GM10847 (cell line): Measurements from ENCODE around the gene HDC.

Source experiments
- POLR2A ChIP-seq: IDR thresholded peaks from 2 replicates; pipeline ENCODE4 v1.6.1; 2011; ENCODE audit not compliant: insufficient read length; ENCODE audit errors: extremely low read depth

HDC gene, protein sequence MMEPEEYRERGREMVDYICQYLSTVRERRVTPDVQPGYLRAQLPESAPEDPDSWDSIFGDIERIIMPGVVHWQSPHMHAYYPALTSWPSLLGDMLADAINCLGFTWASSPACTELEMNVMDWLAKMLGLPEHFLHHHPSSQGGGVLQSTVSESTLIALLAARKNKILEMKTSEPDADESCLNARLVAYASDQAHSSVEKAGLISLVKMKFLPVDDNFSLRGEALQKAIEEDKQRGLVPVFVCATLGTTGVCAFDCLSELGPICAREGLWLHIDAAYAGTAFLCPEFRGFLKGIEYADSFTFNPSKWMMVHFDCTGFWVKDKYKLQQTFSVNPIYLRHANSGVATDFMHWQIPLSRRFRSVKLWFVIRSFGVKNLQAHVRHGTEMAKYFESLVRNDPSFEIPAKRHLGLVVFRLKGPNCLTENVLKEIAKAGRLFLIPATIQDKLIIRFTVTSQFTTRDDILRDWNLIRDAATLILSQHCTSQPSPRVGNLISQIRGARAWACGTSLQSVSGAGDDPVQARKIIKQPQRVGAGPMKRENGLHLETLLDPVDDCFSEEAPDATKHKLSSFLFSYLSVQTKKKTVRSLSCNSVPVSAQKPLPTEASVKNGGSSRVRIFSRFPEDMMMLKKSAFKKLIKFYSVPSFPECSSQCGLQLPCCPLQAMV

DNA sequence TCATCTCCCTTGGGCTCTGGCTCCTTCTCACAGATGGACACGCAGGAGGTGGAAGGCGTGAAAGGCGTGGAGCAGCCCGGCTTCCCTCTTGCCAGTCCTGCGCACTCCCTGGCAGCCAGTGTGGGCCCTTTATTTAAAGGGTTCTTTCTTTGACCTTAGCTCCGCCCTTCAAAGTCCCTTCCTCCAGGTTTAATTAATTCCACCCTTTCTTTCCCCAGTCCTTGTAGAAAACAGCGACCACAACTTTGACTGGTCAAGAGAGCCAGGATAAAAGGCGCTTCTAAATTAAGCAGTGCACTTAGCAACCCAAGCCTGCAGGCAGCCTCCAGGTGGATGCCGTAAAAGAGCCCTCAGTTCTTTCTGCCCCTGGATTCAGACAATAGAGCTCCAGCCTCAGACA, at the start of gene HDC:
HDC (minus strand) TSS at position 107 of the 400 bp plus-strand sequence; CDS start at position 4, 103 bp downstream.
- no peak for TF ChIP-seq POLR2A

DNA sequence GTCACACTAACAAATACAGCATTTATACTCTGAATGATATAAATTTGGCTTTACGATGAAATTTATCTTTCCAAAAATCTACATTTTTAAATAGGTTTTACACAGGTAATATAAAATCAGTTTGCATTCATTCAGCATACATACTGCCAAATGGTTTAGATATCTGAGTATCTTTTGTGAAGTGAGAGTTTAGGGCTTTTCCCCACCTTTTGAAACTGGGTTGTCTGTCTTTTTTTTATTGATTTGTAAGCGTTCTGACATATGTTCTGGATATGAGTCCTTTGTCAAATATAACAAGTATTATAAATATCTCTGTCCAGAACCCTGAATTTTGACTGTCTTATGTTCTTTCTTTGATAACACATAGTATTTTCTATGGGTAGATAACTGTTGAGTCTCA, 47.1 kb upstream of the HDC start:
- TF ChIP-seq POLR2A = no peak

DNA sequence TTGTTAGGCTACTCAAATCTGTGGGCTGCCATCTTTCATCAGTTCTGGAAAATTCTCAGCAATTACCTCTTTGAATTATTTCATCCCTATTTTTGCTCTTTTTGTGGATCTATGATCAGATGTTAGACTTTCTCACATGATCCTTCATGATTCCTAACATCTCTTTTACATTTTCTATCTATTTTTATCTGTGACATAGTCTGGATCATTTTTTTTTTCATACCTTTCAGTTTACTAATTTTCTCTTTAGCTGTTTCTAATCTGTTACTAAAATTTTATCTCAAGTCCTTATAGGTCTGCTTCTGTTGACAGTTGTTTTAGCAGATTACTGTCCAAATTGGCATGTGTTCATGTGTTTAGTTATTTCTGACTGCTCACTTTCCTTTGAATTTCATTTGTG, 42.3 kb upstream of the HDC start:
- no peak for TF ChIP-seq POLR2A

DNA sequence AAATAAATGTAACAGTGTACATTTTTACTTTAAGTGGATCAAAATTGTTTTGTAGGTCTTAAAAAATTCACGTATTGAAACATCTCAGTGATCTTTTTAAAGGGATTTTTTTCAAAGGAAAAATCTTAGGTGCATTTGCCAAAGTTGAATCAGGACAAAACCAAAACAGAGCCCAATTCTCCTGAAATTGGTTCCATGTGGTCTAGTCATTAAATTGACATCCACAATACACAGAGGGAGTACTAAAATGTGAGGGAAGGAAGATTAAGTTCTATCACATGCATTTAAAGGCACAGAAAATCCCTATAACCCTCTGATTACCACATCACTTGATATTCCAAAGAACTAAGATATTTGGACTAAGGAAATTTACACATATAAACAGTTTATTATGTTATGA, 39.3 kb upstream of the HDC start:
- no peak for TF ChIP-seq POLR2A

DNA sequence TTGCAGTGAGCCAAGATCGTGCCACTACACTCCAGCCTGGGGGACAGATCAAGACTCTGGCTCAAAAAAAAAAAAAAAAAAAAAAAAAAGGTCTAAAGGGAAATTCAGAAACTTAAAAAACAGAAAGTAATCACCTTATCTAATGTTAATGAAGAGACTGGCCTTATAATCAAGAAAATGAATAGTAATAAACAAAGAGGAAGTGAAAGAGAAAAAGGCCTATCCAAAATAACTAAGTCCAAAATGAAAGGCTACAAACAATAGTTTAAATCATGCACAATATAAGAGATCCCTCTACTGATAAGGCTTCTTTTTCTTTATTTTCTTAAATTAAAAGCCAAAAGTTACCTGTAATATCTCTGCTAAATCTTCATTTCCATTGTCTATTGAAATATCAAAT, 37.1 kb upstream of the HDC start:
- TF ChIP-seq POLR2A = no peak

DNA sequence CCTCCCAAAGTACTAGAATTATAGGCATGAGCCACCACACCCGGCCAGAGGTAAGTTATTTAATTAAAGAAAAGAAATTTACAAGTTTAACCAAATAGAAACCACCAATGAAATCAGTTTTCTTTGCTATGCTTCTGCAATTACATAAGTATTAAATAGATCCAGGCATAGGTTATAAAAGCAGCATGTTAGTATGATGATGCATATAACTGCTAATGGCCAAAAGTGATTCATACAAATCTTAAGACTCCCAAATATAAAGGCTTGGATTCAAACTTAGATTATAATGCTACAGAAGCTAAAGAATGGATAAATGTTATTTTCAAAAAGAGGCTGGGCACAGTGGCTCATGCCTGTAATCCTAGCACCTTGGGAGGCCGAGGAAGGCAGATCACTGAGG, 32.8 kb upstream of the HDC start:
- no peak for TF ChIP-seq POLR2A

DNA sequence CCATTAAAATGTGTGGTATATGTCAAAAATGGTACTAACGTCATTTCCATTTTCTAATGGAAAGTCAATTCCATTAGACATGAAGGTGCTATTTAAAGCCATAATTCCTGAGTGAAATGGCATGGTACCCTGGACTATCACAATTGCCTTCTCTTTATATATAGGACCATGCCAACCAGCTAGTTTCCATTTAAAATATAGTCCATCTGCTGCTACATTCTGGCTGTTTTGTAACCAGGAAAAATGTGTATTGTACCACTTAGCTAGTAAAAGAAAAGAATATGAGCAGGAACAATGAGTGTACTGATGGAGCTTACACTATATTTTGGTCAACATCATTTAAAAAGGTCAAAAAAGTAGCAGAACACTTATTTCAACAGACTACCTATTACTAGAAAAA, 30.4 kb upstream of the HDC start:
- no peak for TF ChIP-seq POLR2A

DNA sequence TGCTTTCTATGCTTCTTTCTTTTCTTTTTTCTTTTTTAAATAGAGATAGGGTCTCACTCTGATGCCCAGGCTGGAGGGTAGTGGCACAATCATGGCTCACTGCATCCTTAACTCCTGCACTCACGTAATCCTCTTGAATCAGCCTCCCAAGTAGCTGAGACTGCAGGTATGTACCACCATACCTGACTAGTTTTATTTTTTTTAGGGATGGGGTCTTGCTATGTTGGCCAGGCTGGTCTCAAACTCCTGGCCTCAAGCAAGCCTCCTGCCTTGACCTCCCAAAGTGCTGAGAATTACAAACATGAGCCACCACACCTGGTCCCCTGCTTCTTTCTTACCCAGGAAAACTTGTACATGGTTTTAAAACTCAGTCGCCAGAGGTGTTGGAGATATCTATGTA, 24.2 kb upstream of the HDC start:
- no peak for TF ChIP-seq POLR2A

DNA sequence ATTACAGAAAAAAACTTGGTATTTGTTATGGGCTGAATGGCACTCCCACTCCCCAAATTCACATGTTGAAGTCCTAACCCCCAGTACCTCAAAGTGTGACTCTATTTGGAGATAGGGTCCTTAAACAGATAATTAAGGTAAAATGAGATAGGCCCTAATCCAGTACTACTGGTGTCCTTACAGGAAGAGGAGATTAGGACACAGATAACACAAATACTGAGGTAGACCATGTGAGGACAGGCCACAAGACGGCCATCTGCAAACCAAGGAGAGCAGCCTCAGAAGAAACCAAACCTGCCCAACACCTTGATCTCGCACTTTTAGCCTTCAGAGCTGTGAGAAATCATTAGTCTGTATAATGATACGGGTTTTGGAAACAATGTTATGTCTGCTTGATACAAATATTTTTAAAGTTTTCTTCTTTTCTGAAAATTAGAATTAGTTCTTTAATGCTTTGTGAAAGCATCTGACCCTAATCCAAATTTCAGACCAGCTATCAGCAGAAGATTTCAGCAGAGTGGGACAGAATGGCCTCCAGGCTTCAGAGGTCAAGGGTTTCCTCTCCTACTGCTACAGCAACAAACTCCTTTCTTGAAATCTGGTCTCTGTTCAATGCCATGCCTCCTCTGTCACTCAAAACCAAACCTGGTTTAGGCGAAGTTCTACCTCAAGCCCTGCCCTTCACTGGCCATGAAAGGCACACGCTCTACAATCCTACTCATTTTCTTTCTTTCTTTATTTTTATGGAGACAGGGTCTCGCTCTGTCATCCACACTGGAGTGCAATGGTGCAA, 22.0 kb upstream of the HDC start:
- no peak for TF ChIP-seq POLR2A

DNA sequence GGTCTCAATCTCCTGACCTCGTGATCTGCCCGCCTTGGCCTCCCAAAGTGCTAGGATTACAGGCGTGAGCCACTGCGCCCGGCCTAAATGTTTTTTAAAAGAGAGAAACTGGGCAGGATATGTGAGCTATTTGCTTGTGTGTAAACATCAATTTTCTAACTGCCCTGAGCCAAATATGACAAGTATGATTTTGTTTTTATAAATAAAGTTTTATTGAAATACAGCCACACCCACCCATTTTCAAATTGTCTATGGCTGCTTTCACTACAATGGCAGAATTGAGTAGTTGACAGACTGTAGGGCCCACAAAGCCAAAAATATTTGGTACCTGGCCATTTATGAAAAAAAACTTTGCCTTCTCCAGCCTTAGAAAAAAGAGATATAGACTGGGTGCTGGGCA, 15.9 kb upstream of the HDC start:
- no peak for TF ChIP-seq POLR2A

DNA sequence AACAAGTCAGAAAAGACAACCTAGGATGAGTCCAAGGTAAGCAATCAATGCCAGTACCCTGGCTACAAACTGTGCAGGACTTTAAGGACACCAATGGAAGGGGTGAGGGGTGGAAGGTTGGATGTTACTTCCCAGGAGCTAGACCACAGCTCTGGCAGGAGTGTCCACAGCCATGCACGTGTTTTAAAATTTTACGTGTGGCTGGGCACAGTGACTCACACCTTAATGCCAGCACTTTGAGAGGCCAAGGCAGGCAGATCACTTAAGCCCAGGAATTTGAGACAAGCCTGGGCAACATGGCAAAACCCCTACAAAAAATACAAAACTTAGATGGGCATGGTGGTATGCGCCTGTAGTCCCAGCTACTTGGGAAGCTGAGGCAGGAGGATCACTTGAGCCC, 14.7 kb upstream of the HDC start:
- TF ChIP-seq POLR2A = no peak

DNA sequence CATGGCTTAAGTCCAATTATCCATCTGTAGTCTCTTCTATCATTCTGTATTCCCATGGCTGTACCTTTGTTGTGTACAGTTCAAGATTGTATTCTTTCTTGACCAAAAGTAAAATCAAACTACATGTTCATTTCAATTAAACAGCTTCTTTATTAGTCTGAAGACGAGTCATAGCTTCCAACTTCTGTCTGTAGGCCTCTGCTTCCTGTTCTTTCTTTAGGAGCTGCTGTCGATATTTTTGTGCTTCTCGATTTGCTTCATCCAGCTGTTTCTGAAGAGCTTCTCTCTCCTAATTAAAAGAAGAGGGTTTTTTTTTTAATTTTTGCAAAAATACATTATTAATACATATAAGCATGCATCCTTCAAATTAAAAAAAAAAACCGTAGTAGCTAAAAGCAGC, 13.0 kb upstream of the HDC start:
- TF ChIP-seq POLR2A = no peak

DNA sequence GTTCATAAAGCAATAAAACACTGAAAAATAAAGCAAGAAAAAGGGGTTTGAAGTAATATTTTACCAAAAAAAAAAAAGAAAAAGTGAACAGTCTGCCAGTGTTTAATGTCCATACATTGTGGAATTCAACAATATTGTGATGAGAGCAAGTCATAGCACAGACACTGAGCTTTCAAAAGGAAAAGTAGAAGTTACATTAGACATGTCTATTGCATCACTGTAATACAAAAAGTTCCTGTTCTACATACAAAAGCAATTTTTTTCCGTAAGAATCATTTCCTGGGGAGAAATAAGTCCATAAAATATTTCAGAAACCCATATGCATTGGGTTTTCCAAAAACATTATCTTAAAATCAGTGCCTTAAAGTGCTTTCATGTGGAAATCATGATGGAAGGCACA, 11.8 kb upstream of the HDC start:
- no peak for TF ChIP-seq POLR2A

DNA sequence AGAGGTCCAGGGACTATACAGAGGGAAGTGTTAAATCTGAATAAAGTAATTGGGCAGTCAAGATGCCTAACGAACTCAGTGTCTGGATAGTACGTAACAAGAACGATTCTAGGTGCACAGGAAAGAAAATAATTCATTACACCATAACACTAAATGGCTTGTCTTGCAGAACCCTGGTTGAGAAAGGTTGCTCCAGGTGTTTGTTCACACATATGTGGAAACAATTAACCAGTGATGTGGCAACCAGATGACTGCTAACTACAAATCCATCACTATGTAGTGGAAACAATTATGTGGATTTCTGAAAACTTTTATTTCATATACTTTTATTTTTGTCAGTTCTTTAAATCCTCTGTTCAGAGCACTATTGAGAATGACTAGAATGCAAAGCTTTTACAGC, 10.4 kb upstream of the HDC start:
- no peak for TF ChIP-seq POLR2A

DNA sequence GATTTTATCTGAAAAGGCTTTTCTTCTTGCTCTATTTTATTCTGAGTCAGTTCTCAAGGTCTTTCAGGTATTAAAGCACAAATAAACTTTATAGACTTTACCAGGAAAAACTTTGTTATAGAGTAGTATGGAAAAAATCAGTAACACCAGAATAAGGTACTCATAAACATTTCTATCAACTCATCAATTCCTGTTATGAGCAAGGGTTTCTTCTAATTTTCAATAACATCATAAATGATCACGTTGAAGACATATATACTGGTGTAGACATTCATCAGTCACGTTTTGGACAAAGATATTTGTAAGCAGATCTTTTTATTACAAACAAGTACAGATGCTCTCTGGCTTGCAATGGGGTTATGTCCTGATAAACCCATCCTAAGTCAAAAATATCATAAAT, 9.6 kb upstream of the HDC start:
- no peak for TF ChIP-seq POLR2A

DNA sequence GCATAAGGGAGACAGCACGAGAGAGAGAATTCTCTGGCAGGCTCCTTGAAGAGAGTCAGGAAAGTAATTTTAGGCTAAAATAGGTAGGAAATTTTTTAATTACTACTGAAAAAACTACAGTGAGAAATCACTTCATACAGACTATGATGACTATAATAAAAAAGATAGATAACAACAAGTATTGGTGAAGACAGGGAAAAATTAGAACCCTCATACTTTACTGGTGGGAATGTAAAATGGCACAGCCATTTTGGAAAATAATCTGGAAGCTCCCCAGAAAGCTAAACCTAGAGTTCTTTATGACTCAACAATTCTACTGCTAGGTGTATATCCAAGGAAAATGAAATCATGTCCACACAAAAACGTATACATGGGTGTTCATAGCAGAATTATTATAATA, 2.1 kb upstream of the HDC start:
- TF ChIP-seq POLR2A = no peak
